ENCODE results near the gene UHRF1.

- TF ChIP-seq POLR2A (IDR thresholded peaks at IDR 0.05) = no peak
- TF ChIP-seq CTCF (IDR thresholded peaks at IDR 0.05) = no peak
- no peak for TF ChIP-seq EP300 (IDR thresholded peaks at IDR 0.05)
Measured at GRCh38 chr19:4991538-4991937, 82.2 kb downstream of the UHRF1 start.
